DOHH2 (cell line): ENCODE data around the gene ROBO1.

Source experiments
- CTCF ChIP-seq: fragments of 200-600 bp; sonication (generic); IDR thresholded peaks from one replicate; pipeline ENCODE4 v1.5.1; 2014; ENCODE audit warnings: antibody characterized with exemption, mild to moderate bottlenecking, low read depth, low read length; ENCODE audit not compliant: poor library complexity, severe bottlenecking
- EZH2phosphoT487 ChIP-seq: fragments of 200-600 bp; sonication (generic); IDR thresholded peaks from 2 replicates; pipeline ENCODE4 v1.6.1; 2017; ENCODE audit warnings: borderline replicate concordance, mild to moderate bottlenecking, antibody characterized with exemption, low read length, moderate library complexity, mixed read lengths

GRCh38 chr3:79027593-79027992 is 740.2 kb downstream of the ROBO1 start:
- TF ChIP-seq CTCF (no peak), EZH2phosphoT487 (no peak)
